GM12872 (cell line): Measurements from ENCODE around the gene EFHC1.

Source experiments
- TF ChIP-seq, protein P1 (sequence below): IDR thresholded peaks from 3 replicates; pipeline ENCODE4 v1.5.1; 2011; ENCODE audit warnings: low read depth, mild to moderate bottlenecking, low read length, moderate library complexity; ENCODE audit not compliant: insufficient read depth

EFHC1 gene

DNA sequence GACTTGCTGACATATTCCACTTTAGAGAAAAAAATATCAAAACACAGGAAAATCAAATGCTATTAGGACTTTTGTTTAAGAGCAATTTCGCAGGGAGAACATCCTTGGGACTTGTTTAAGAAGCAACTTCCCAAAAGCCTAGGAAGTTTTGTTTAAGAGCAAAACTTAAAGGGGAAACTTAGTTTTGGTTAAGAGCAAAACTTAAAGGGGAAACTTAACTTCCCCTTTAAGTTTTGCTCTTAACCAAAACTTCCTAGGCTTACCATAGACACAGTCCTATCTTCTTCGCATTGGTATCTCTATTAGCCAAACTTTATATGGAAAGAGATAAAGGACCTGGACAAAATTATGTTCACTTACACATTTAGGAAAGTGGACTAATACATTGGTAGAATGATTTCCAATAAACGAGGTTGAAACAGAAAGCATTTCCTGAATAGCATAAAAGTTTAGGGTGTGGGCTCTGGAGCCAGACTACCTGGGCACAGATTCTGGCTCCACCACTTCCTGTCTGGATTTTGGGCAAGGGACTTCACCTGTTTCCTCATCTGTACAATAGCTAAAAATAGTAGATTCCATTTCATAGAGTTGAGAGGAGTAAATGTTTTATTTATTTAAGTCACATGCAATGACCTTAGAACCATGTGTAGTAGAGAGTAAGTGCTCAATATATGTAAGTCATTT is 42.5 kb upstream of the EFHC1 start:
- TF ChIP-seq, protein P1, sequence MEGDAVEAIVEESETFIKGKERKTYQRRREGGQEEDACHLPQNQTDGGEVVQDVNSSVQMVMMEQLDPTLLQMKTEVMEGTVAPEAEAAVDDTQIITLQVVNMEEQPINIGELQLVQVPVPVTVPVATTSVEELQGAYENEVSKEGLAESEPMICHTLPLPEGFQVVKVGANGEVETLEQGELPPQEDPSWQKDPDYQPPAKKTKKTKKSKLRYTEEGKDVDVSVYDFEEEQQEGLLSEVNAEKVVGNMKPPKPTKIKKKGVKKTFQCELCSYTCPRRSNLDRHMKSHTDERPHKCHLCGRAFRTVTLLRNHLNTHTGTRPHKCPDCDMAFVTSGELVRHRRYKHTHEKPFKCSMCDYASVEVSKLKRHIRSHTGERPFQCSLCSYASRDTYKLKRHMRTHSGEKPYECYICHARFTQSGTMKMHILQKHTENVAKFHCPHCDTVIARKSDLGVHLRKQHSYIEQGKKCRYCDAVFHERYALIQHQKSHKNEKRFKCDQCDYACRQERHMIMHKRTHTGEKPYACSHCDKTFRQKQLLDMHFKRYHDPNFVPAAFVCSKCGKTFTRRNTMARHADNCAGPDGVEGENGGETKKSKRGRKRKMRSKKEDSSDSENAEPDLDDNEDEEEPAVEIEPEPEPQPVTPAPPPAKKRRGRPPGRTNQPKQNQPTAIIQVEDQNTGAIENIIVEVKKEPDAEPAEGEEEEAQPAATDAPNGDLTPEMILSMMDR, result no peak

DNA sequence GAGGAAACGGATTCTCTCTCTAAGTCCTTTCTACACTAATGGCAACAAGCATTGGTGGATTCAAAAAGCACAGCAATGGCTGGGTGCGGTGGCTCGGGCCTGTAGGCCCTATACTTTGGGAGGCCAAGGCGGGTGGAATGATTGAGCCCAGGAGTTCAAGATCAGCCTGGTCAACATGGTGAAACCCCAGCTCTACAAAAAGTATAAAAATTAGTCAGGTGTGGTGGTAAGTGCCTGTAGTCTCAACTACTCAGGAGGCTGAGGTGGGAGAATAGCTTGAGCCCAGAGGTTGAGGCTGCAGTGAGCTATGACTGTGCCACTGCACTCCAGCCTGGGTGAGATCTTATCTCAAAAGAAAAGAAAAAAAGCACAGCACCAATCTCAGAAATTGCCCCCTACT is 38.9 kb upstream of the EFHC1 start:
- TF ChIP-seq, protein P1, result no peak

DNA sequence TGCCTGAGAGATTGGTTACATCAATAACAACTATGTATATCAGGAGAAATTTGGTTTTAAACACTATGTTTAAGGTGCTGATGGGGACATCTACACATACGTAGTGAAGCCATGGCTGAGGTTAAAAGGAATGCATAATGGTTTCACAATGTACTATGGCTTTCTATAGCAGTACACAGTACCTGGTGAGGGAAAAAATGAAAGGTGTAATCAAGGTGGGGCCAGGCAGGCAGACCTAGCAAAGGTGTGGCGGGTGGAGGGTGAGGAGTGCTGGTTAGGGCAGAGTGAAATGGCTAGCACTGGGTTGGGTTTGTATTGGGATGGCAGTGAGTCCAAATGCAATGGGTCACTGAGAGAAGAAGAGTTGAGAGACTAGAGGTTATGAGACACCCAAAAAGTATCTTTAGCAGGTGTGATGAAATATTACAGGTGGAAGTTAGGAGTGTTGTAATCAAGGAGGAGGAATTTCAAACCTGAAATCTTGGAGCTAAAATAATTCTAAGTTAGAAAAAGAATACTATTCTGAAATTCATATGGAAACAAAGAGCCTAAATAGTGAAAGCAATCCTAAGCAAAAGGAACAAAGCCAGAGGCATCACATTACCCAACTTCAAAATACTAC is 35.9 kb upstream of the EFHC1 start:
- TF ChIP-seq, protein P1, result no peak

DNA sequence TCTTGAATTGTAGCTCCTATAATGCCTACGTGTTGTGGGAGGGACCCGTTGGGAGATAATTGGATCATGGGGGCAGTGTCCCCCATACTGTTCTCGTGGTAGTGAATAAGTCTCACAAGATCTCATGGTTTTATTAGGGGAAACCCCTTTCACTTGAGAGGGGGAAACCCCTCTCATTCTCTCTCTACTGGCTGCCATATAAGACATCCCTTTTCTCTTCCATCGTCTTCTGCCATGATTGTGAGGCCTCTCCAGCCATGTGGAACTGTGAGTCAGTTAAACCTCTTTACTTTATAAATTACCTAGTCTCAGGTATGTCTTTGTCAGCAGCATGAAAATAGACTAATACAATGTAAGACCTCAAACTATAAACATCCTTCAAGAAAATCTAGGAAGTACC is 35.1 kb upstream of the EFHC1 start:
- TF ChIP-seq, protein P1, result no peak

DNA sequence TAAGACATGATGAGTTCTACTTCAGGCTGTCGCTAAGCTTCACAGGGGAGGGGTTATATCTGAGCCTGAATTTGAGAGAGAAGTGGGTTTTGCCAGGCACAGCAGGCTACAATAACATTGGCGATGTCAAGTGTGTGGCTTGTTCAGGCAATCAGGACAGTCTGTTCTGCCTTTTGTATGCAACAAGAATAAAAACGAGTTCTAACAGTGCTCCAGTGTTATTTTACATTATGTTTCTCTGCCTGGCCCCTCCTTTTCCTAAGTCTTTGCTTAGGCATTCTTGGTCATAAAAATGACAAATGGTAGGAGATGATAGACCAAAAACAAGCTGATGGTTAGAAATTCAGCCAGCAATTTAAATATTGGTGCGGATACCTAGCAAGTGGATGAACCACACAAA is 31.4 kb upstream of the EFHC1 start:
- TF ChIP-seq, protein P1, result no peak

DNA sequence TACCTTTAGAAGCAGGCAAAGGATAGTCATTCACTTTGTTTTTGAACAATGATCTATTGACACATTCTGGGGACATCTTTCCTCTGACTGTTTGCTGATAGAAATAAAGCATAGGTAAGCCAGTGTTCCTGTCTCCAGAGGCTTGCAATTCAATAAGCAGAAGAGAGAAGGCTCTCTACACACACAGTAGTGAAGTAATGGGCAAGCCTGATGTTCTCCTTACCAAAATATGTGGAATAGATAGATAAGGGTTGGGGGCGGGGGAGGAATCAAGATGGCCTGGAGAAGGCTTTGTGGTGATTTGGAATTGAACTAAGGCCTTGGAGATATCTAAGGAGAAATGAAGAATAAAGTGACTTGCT is 30.9 kb upstream of the EFHC1 start:
- TF ChIP-seq, protein P1, result 0 out of 3 replicates have a peak, but pooled peaks have one; percentile 1

DNA sequence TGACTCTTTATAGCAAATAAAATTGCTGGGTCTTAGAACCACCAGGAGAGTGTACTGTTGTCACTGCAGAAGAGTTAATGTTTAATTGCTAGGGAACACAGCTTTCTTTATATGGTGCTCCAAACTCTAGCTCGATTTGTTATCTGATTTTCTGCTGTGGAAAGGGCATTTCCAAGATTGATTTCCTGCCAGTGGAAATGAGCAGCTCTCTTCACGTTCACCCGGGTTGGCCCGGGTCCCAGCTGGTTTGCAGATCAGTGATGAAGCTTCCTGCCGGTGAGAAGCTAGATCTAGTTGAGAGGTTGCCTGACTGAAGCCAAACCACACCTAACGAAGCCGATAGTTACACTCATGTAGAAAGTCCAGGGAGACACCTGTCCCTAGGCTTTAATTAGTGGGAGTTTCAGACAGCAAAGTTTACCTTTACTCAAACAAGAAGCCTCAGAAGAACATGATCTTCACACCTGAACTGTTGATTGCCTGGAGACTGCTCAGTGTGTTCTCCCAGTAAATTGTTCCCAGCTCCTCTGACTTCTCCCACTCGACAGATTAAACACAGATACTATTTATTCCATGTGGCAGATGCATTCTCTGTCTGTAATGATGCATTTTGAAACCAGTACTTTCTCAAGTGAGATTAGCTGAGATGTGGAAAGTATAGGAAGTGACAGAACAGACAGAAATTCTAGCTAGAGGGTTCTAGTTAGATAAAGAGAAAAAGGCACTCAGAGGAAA is 30.3 kb upstream of the EFHC1 start:
- TF ChIP-seq, protein P1, result 0 out of 3 replicates have a peak, but pooled peaks have one; percentile 10
